ENCODE measurements around the gene KRT32. TPM values are rescaled to one million over a fixed set of nuclear protein-coding genes. Genes with fewer than 3 reads are reported as not detected.
"Not testable (repeated sequence)": the region's sequence is repeated elsewhere in the genome, so short reads cannot be mapped to it uniquely, and the experiment has no call there.

The KRT32 gene
- total RNA-seq, 2 experiments from 2014 or later, result not detected

DNA sequence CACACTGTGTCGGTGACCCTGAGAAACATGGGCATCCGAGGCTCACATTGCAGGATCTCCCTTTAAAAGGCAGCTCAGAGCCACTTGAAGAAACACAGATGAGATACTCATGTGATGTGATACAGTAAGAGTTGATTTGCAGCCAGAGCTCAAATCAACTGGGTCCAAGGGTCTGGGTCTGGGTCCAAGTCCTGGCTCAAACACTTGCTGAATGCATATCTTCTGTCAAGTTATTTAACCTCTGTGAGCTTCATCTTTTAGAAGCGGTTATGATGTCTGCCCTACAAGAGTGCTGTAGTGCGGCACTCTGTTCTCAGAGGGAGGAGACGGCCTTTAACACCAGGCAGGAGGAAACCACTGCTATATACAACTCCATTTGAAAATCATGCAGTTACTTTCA, 32.8 kb downstream of the KRT32 start:
- Mint-ChIP-seq H3K27ac (no peak overlapping the region), H3K27me3 (peaks cover 2% of the 10 kb centered on the region), H3K9me3 (no peaks in the 10 kb centered on the region), H3K36me3 (no peaks in the 10 kb centered on the region), H3K4me3 (no peak overlapping the region), H3K4me1 (ENCODE audit: low read depth) (no peaks in the 10 kb centered on the region)
- POLR2A ChIA-PET, result no interaction called here
- no peak for DNase-seq
- intact Hi-C loops (cut with micrococcal nuclease), result no loop called here
- CTCF ChIA-PET, result interaction anchor here (1.0 to 1.1 kb wide), 2 partner anchors 13 to 115 kb away, joined by 3 to 4 read pairs; no protein-coding TSS in a partner anchor

DNA sequence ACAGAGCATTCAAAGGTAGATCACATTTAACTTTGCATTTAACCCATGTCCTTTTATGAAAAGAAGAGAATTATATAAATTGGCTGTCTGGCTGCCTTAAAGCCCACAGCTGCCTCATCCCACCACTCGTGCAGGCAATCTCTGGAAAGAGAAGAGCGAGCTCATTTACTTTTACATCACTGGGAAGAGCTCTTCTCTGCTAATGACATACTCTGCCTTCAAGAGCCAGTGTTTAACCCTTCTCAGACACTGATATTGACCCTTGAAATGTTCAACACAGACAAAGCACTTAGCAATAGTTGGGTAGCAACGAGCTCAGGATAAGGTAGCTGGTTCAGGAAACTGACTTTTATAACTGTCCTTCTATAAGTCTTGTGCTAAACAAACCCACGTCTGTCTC, 33.2 kb downstream of the KRT32 start:
- intact Hi-C loops (cut with micrococcal nuclease), result no loop called here
- no peak overlapping the region for H3K4me3 Mint-ChIP-seq
- no peak overlapping the region for H3K27ac Mint-ChIP-seq
- no peaks in the 10 kb centered on the region for H3K4me1 Mint-ChIP-seq (ENCODE audit: low read depth)
- no peak for DNase-seq
- ChIA-PET CTCF (interaction anchor here (1.0 to 1.1 kb wide), 2 partner anchors 13 to 115 kb away, joined by 3 to 4 read pairs; no protein-coding TSS in a partner anchor), POLR2A (interaction anchor here (0.6 kb wide), 1 partner anchor 163 kb away, joined by 4 read pairs; no protein-coding TSS in a partner anchor)
- H3K9me3 Mint-ChIP-seq, result no peaks in the 10 kb centered on the region
- H3K27me3 Mint-ChIP-seq, result peaks cover 2% of the 10 kb centered on the region
- H3K36me3 Mint-ChIP-seq, result no peaks in the 10 kb centered on the region

DNA sequence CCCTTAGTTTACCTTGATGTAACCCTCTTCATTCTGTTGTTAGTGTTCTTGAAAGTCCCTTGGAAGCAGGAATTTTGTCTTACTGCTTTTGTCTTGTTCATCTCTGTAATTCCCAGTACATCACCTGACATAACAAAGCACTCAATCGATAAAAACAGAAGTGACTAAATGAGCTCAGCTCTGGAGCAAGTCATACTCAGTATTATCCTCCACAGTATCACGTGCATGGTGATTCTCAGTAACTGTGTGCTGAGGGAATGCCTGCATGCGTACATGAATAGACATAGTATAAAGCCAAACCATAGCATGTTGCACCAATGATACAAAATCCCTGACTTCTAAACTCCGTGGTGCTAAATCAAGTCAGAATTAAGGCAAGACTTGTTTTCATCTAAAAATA, 33.6 kb downstream of the KRT32 start:
- CTCF ChIA-PET, result interaction anchor here (1.0 to 1.1 kb wide), 2 partner anchors 14 to 116 kb away, joined by 3 to 4 read pairs; no protein-coding TSS in a partner anchor
- Mint-ChIP-seq H3K4me3 (no peak overlapping the region), H3K36me3 (no peaks in the 10 kb centered on the region), H3K27me3 (peaks cover 2% of the 10 kb centered on the region), H3K4me1 (ENCODE audit: low read depth) (no peaks in the 10 kb centered on the region), H3K9me3 (no peaks in the 10 kb centered on the region), H3K27ac (no peak overlapping the region)
- intact Hi-C loops (cut with micrococcal nuclease), result no loop called here
- POLR2A ChIA-PET, result interaction anchor here (0.6 kb wide), 1 partner anchor 164 kb away, joined by 4 read pairs; no protein-coding TSS in a partner anchor
- no peak for DNase-seq

DNA sequence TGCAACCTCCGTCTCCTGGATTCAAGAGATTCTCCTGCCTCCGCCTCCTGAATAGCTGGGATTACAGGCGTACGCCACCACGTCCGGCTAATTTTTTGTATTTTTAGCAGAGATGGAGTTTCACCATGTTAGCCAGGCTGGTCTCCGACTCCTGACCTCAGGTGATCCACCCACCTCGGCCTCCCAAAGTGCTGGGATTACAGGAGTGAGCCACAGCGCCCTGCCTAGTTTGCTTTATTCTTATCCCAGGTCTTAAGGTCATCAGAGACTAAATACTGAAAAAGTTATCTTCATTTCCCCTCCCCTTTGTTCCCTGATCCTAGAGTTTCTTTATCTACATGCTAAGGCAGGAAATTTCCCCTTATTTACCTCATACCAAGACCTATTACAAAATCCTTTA, 36.8 kb downstream of the KRT32 start:
- POLR2A ChIA-PET, result interaction anchor here (0.5 kb wide), 1 partner anchor 34 kb away, joined by 3 read pairs; no protein-coding TSS in a partner anchor
- DNase-seq; H3K27ac Mint-ChIP-seq; H3K9me3 Mint-ChIP-seq; H3K4me3 Mint-ChIP-seq; intact Hi-C loops (cut with micrococcal nuclease); CTCF ChIA-PET; H3K4me1 Mint-ChIP-seq (ENCODE audit: low read depth); H3K27me3 Mint-ChIP-seq; H3K36me3 Mint-ChIP-seq: not testable (repeated sequence)

DNA sequence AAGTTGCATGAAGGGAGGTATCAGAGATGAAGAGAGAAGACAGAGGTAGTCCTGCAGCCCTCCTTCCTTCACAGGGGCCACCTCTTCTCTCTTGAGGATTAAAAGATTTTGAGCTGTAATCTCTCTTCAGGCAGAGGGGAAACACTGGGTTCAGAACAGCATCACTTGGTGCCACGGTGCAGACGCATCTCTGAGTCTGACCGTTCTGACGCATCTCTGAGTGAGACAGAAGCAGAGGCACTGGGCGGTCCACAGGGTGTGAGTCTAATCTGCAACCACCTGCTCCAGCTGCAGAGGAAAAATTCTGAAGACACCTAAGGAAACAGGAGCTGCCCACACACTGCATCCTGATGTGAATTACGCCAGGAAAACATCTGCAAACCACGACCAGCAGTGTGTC, 37.5 kb downstream of the KRT32 start:
- no peak for DNase-seq
- POLR2A ChIA-PET, result no interaction called here
- H3K27ac Mint-ChIP-seq, result no peak overlapping the region
- no peaks in the 10 kb centered on the region for H3K9me3 Mint-ChIP-seq
- intact Hi-C loops (cut with micrococcal nuclease), result no loop called here
- CTCF ChIA-PET, result no interaction called here
- no peaks in the 10 kb centered on the region for H3K36me3 Mint-ChIP-seq
- H3K4me1 Mint-ChIP-seq (ENCODE audit: low read depth), result no peaks in the 10 kb centered on the region
- H3K4me3 Mint-ChIP-seq, result no peak overlapping the region
- H3K27me3 Mint-ChIP-seq, result peaks cover 2% of the 10 kb centered on the region

DNA sequence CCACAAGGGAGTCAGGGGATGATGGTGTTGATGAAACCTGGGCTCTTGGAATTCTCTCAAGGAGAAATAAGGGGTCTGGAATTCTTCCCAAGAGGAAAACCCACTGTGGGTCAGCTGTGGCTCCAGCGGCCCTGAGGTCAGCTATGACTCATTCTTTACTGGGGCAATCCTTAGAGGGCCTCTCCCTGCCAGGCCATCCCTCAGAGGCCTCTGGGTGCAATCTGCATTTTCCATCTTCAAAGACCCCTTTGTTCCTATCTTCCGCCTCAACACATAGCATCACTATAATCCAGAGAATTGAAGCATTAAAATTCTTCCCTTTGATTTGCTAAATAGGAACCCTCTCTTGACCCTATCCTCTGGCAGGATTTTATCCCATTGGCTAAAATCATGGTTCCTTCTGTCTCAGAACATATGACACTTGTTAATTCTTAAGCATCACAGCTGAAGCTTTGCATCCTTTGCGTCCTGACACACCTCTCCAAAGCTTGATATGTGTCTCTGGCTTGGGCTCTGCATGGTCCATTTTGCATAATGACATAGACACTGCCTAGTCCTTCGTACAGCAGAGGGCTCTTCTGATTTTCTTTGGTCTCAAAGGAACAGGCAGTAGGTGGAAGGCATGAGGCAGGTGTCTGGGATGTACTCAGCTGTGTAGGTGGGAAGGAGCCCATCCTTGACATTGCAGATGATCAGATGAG, 38.4 kb downstream of the KRT32 start:
- Mint-ChIP-seq H3K4me3 (no peak overlapping the region), H3K9me3 (no peaks in the 10 kb centered on the region), H3K4me1 (ENCODE audit: low read depth) (no peaks in the 10 kb centered on the region), H3K27ac (no peak overlapping the region), H3K36me3 (no peaks in the 10 kb centered on the region), H3K27me3 (peaks cover 2% of the 10 kb centered on the region)
- intact Hi-C loops (cut with micrococcal nuclease), result no loop called here
- ChIA-PET CTCF (no interaction called here), POLR2A (no interaction called here)
- DNase-seq, result no peak

DNA sequence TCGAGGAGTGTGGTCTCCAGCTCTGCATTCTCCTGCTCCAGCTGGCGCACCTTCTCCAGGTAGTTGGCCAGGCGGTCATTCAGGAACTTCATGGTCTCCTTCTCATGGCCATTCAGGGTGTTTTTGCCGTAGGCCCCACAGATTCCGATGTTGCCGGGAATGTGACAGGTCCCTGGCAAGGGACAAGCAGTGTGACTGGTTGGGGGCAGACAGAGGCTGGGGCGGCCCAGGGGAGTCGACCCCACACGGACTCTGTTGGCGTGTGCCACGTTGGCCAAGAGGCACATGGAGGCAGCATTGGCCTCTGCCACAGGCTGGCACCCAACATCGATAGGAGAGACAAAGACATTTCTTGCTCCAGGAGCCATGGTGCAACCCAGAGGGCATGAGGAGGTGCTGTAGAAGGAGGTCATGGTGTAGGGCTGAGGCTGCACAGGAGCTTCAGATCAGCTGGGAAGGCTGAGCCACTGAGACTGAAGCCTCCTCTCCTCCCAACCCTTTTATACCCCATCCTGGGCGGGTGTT, 43.0 kb downstream of the KRT32 start, which contains the start of gene KRT37:
Gene KRT37, minus strand, starts transcription at position 475 of the 525 bp plus-strand sequence. Its CDS starts 62 bp downstream, at position 413.
- no peaks in the 10 kb centered on the region for H3K9me3 Mint-ChIP-seq
- H3K27ac Mint-ChIP-seq, result no peak within 1 kb of the TSS
- no peaks in the 10 kb centered on the region for H3K36me3 Mint-ChIP-seq
- ChIA-PET POLR2A (no interaction called here), CTCF (no interaction called here)
- no peaks in the 10 kb centered on the region for H3K27me3 Mint-ChIP-seq
- H3K4me3 Mint-ChIP-seq, result no peak within 1 kb of the TSS
- no peak for DNase-seq
- peaks cover 3% of the 10 kb centered on the region for H3K4me1 Mint-ChIP-seq (ENCODE audit: low read depth)
- intact Hi-C loops (cut with micrococcal nuclease), result no loop called here

DNA sequence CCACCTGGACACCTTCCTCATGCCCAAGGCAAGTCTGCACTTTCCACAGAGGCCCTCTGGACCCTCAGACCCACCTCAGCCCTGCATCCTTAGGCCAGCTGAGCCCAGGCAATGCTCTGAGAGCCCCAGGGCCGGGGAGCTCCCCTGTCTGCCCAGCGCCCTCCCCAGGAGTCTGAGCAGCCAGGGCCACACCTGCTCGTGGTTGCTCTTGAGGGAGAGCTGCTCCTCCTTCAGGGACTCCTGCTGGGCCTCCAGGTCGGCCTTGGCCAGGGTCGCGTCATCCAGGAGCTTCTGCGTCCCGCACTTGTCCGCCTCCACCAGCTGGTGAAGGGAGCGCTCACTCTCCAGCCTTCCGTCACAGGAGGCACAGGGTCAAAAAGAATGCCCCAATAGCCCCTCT, 44.6 kb downstream of the KRT32 start:
- POLR2A ChIA-PET; H3K4me1 Mint-ChIP-seq (ENCODE audit: low read depth); intact Hi-C loops (cut with micrococcal nuclease); H3K4me3 Mint-ChIP-seq; CTCF ChIA-PET; DNase-seq; H3K9me3 Mint-ChIP-seq; H3K27me3 Mint-ChIP-seq; H3K27ac Mint-ChIP-seq; H3K36me3 Mint-ChIP-seq: not testable (repeated sequence)

DNA sequence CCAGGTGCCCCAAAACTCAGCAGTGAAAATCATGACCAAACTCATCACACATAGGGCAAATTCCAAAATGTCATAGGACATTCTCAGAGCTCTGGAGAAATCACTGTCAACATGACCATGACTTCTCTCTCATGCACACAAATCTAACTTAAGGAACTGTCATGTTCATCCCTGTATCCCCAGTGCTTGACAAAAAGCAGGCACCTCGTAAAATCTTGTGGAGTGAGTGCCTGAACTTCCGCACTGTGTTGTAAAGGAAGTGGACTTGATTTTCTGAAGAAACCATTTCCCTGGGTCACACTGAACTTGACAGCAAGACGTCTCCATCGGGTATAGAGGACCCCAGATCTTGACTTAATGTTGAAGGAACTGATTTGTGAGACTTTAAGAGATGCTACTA, 45.6 kb downstream of the KRT32 start:
- H3K36me3 Mint-ChIP-seq, result no peaks in the 10 kb centered on the region
- H3K4me3 Mint-ChIP-seq, result no peak overlapping the region
- ChIA-PET CTCF (no interaction called here), POLR2A (no interaction called here)
- H3K27ac Mint-ChIP-seq, result no peak overlapping the region
- intact Hi-C loops (cut with micrococcal nuclease), result no loop called here
- H3K9me3 Mint-ChIP-seq, result no peaks in the 10 kb centered on the region
- H3K27me3 Mint-ChIP-seq, result no peaks in the 10 kb centered on the region
- DNase-seq, result no peak
- peaks cover 3% of the 10 kb centered on the region for H3K4me1 Mint-ChIP-seq (ENCODE audit: low read depth)

DNA sequence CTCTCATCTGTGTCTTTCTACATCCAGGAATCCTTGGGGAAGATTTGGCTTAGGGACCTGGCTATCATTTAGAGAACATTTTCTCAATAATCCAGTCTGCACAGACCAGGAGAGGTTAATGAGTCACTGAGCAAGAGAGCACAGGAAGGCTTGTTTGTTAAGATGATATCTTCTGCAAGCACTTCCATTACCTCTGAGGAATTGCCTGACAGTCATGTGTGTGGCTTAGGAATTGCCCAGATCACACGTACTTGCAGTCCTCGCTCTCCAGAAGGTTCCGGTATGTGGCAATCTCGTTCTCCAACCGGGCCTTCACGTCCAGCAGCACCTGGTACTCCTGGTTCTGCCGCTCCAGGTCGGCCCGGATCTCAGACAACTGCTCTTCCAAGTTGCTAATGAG, 46.1 kb downstream of the KRT32 start:
- Mint-ChIP-seq H3K36me3 (no peaks in the 10 kb centered on the region), H3K27ac (no peak overlapping the region), H3K9me3 (no peaks in the 10 kb centered on the region), H3K27me3 (no peaks in the 10 kb centered on the region), H3K4me3 (no peak overlapping the region), H3K4me1 (ENCODE audit: low read depth) (peaks cover 3% of the 10 kb centered on the region)
- intact Hi-C loops (cut with micrococcal nuclease), result no loop called here
- CTCF ChIA-PET, result no interaction called here
- POLR2A ChIA-PET, result no interaction called here
- no peak for DNase-seq

DNA sequence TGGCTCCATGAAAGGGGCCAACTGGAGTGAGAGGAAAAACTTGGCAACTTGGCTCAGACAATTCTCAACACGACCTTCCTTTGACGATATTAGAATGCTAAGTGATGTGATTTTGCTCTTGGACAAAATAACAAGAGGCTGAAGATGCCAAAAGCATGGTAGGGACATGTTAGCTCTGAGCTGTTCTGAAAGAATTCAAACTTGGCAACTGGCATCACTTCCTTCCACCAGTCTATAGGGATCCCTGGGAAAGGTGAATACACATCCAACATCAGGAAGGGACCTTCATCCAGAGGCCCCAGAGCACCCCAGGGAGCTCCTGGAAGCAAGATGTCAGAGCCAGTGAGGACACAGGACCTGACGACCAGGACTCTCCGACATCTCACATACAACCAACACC, 47.1 kb downstream of the KRT32 start:
- intact Hi-C loops (cut with micrococcal nuclease), result no loop called here
- no peaks in the 10 kb centered on the region for H3K36me3 Mint-ChIP-seq
- no peaks in the 10 kb centered on the region for H3K9me3 Mint-ChIP-seq
- H3K4me1 Mint-ChIP-seq (ENCODE audit: low read depth), result peaks cover 3% of the 10 kb centered on the region
- CTCF ChIA-PET, result no interaction called here
- H3K4me3 Mint-ChIP-seq, result no peak overlapping the region
- no peak overlapping the region for H3K27ac Mint-ChIP-seq
- no peaks in the 10 kb centered on the region for H3K27me3 Mint-ChIP-seq
- POLR2A ChIA-PET, result no interaction called here
- no peak for DNase-seq

DNA sequence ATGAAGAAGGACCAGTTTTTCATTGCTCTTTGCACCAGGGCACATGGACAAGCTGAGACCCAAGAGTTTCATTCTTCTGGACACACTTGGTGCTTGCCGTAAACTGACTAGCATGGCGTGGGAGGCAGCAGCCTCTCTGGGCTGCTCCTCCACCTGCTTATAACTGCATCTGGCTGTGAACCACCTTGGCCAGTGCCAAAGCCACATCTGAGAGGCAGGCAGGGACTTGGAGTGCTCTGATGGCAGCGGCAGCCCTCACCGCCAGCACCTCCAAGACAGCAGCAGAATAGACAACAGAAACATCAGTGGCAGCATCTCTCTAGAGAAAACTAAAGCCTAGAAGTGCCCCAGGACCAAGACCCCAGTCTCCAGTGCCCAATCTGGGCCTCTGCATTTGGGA, 47.5 kb downstream of the KRT32 start:
- Mint-ChIP-seq H3K4me3 (no peak overlapping the region), H3K4me1 (ENCODE audit: low read depth) (peaks cover 3% of the 10 kb centered on the region), H3K9me3 (no peaks in the 10 kb centered on the region), H3K27ac (no peak overlapping the region), H3K27me3 (no peaks in the 10 kb centered on the region), H3K36me3 (no peaks in the 10 kb centered on the region)
- no peak for DNase-seq
- ChIA-PET POLR2A (no interaction called here), CTCF (no interaction called here)
- intact Hi-C loops (cut with micrococcal nuclease), result no loop called here

Data from activated CD4-positive, alpha-beta memory T cell treated with anti-CD3 and anti-CD28 coated beads for 36 hours (primary cell).